Endothelial cell of umbilical vein (primary cell): ENCODE results near the gene SUSD6.

Experiments
- CTCF ChIP-seq, 2 donors: IDR thresholded peaks; 1 replicate in 1 of 2; 2 replicates in 1 of 2; pipeline ENCODE4 v1.5.1; 2011; ENCODE audit warnings: low read length in 2 of 2, mild to moderate bottlenecking in 2 of 2, moderate library complexity in 2 of 2, control low read depth in 1 of 2, inconsistent platforms in 1 of 2, low read depth in 1 of 2; ENCODE audit not compliant: insufficient read depth in 1 of 2; ENCODE audit errors: extremely low read depth in 1 of 2
- EZH2 ChIP-seq: IDR thresholded peaks from 2 replicates; pipeline ENCODE4 v1.6.1; 2012; ENCODE audit warnings: borderline replicate concordance, low read depth, mild to moderate bottlenecking, moderate library complexity, low read length, inconsistent platforms; ENCODE audit not compliant: severe bottlenecking
- GATA2 ChIP-seq: IDR thresholded peaks from 2 replicates; pipeline ENCODE4 v1.7.0; 2011; ENCODE audit warnings: low read depth, mild to moderate bottlenecking, moderate library complexity, mixed read lengths, low read length; ENCODE audit not compliant: insufficient read length, insufficient read depth
- MAX ChIP-seq: IDR thresholded peaks from 2 replicates; pipeline ENCODE4 v1.6.1; 2011; ENCODE audit not compliant: insufficient read depth, insufficient read length
- POLR2A ChIP-seq: IDR thresholded peaks from 2 replicates; pipeline ENCODE4 v1.6.1; 2012; ENCODE audit warnings: low read depth, mild to moderate bottlenecking, control low read depth, low read length
- POLR2AphosphoS5 ChIP-seq: IDR thresholded peaks from 2 replicates; pipeline ENCODE4 v1.6.1; 2012; ENCODE audit warnings: low read depth, mild to moderate bottlenecking, control low read depth, low read length, moderate library complexity; ENCODE audit not compliant: insufficient read depth

GRCh38 chr14:69690042-69690441 lies 78.6 kb downstream of the SUSD6 start:
- no peak for TF ChIP-seq CTCF (IDR thresholded peaks at IDR 0.05; ENCODE audit: extremely low read depth in 1 of 2, insufficient read depth in 1 of 2, low read depth in 1 of 2, low read length in 2 of 2)
- no peak for TF ChIP-seq POLR2AphosphoS5
- TF ChIP-seq EZH2: no peak
- TF ChIP-seq MAX: no peak
- TF ChIP-seq POLR2A: no peak
- no peak for TF ChIP-seq GATA2
